Dedifferentiated amniotic fluid mesenchymal stem cell (primary cell): ENCODE data around the gene DSN1.

Experiments used
- DNase-seq: peaks from one replicate; pipeline ENCODE4 v3.0.0-alpha.2; 2016; ENCODE audit errors: extremely low spot score

DSN1 gene

GRCh38 chr20:36795691-36796090 is 22.1 kb upstream of the DSN1 start:
- no peak for DNase-seq

DNA sequence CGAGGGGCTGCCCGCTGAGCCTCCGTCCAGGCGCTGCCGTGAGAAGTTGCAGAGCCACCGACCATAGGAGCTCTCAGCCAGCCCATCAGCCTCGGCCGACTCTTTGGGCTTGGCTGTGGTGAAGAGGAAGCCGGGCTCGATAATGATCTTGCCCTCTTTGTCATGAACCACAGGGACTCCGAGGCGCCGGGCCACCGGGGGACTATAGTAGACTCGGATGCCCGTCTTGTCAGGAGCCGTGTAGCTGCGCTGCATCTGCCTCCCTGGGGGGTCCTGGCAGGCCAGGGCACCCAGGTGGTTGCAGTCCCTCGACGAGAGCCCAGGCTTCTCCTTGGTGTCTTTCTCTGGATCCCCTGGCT is 20.5 kb upstream of the DSN1 start:
- DNase-seq: no peak

DNA sequence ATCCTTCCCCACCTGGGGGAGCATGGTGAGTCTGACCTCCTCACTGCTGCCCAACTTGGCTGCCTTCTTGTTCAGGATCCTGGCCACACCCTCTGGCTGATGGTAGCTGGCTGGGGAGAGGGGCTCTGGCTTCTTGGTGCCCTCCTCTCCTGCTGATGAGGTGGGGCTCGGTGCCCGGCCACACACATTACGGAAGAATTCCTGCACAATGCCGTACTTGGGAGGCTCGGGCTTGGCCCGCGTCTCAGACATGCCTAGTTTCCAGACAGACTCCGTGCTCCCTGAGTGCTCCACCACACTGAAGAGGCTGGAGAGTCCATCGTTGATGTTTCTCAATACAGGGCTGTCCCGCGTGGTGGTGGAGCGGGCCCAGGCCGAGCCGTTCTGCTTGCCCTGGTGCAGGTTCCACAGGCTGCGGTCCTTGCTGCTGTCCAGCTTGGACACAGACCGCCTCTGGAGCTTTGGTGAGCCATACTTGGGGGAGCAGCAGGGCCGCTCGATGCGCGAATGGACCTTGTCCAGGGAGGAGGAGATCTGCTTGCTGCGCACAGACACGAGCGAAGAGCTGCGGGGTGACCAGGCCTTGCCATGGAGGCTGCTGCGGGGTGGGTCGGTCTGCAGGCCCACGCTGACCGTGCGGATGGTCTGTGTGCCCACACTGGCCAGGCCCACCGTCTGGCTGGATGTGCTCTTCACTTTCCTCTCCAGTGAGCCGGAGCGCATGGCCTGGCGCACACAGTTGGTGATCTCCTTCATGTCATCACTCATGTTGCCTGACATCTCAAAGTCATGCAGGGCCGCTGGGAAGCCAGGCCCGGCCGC is 19.9 kb upstream of the DSN1 start:
- no peak for DNase-seq

GRCh38 chr20:36792422-36792821 is 18.9 kb upstream of the DSN1 start:
- DNase-seq: no peak

GRCh38 chr20:36791862-36792261 is 18.3 kb upstream of the DSN1 start:
- DNase-seq: no peak

- DNase-seq: no peak
Measured at GRCh38 chr20:36786663-36787062, 13.1 kb upstream of the DSN1 start.

DNA sequence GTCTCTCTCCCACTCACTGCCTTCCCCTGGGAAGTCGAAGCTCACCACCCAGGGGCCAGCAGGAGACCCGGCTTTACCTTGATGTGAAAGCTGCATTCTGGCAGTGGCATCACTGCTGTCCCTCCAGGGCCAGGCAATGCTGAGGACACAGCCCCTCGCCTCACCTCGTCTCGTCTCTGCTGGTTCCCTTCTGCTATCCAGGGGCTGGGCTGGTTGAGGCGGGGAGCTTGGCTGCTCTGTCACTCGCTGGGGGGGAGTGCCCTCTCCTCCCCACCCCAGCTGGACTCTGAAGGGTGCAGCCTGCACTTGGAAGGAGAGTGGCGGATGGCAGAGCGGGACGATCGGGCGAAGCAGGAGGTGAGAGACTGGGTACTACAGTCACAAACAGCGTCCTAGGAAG is 12.7 kb upstream of the DSN1 start:
- no peak for DNase-seq

GRCh38 chr20:36785308-36785707 is 11.7 kb upstream of the DSN1 start:
- no peak for DNase-seq

GRCh38 chr20:36784900-36785299 is 11.3 kb upstream of the DSN1 start:
- DNase-seq: no peak

DNA sequence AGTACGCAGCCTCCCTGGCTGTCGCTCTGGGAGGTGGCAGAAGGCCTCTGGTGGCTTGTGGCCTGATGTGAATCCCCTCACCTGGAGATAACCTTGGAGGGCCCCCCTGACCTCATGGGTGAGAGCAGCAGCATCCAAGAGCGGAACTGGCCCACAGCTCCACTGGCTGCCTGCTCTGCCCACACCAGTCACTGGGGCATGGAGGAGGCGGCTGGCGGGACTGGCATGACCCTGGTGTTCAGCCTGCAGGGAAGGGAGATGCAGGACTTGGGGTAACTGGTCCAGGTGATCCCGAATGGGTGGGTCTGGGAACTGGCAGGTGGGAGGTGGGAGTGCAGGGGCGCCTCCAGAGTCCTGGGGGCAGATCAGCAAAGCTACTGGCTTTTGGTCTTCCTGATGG is 10.6 kb upstream of the DSN1 start:
- DNase-seq: no peak

DNA sequence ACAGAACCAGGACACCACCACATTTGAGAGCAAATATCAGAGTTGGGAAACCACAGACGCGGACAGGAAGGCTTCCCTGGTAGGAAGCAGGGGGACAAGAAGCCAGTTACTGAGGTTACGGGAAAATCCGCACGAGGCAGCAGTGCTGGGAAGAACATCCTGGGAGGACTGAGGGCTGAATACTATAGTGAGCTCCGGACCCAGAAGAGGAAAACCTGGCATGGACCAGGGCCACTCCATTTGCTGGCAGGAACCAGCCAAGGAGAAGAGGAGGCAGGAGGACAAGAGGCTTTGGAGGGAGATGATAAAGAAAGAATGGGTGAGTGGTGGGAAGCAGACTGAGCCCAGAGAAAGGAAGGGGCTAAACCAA is 6.1 kb upstream of the DSN1 start:
- DNase-seq: no peak

DNA sequence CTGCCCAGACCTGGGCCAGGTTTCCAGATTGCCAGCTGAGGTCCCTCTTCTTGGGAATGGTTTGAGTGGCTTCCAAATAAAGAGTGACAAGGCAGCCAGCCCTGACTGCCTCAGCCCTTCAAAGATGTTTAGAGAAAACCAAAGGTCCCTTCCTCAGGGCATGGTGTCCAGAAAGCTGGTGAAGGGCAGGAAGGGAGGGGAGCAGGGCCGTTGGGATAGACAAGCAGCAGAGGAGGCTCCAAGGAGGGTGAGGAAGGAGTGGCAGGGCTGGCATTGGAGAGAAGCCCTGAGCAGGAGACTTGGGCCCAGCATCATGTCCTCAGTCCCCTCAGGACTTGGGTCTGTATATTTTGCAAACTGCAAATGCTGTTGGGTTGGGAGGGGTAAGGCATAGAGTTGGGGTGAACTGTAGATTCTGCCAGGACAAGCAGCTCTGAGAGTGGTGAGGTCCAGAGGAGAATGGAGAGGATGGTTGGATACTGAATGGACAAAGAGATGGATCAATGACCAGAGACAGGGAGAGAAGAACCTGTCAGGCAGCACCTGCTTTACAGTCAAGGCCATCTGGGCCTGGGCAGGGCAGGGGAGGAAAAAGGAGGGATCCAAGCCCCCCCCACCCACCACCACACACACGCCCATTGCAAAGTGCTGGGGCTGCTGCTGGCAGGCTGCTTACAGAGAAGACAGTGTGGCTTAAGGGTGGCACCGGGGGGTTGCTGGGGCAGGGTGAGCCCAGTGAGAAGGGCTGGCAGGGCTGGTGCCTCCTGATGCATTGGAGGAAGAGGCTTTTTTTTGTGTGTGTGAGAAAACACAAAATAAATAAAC is 5.5 kb upstream of the DSN1 start:
- DNase-seq: no peak

DNA sequence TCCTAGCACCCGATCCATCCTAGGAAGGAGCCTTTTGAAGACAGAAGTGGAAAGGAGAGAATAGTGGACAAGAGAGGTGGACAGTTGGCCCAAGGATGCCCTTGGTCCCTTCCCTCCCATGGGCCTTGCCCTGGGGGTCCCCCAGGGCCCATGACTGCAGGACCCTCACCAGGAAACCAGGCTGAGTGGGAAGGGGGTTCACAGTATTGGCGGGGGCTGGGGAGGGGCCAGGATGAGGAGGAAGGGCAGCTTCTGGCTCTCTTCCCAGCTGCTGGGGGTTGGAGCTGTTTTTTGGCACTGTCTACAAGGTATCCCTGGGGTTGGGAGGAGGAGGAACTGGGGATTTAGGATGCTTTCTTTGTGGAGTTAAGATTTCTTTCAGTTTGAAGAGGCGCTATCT is 4.0 kb upstream of the DSN1 start:
- no peak for DNase-seq

DNA sequence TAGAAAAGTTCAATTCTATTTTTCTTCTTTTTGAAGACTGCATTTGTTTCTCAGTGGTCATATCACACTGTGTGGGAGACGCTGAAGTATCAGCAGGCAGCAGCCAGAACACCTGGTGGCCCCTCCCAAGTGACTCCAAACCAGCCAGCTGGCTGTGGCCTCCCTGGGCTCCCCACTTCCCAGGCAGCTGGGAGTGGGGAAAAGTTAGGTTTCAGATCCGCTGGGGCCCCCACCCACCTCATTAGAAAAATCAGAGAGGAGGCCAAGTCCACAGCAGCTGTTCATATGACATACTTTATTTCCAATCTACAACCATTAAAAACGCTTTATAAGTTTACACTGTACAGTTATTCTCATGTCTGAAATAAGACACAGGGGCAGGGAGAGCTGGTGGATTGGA is 3.6 kb upstream of the DSN1 start:
- no peak for DNase-seq

- DNase-seq: no peak
Measured at GRCh38 chr20:36775826-36776225, 2.3 kb upstream of the DSN1 start.

- no peak for DNase-seq
Measured at GRCh38 chr20:36775196-36775595, 1.6 kb upstream of the DSN1 start.

GRCh38 chr20:36773107-36773596 is 411 bp downstream of the DSN1 start:
- DNase-seq: no peak

GRCh38 chr20:36770680-36771079 is 2.9 kb downstream of the DSN1 start:
- DNase-seq: no peak

GRCh38 chr20:36768768-36769430 is 4.7 kb downstream of the DSN1 start:
- DNase-seq: peak; percentile 26

GRCh38 chr20:36761125-36761524 is 12.4 kb downstream of the DSN1 start:
- DNase-seq: no peak

DNA sequence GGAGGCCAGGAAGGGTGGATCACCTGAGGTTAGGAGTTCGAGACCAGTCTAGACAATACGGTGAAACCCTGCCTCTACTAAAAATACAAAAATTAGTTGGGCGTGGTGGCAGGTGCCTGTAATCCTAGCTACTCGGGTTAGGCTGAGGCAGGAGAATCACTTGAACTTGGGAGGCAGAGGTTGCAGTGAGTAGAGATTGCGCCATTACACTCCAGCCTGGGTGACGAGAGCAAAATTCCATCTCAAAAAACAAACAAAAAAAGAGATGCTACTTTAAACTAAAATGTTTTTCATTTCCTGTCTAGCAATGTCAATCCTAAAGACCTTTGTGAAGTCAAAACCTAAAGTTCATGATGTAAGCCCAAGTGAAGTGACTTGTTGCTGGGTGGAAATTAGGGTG is 12.9 kb downstream of the DSN1 start:
- DNase-seq: no peak

GRCh38 chr20:36758276-36758675 is 15.3 kb downstream of the DSN1 start:
- DNase-seq: no peak

- no peak for DNase-seq
Measured at GRCh38 chr20:36756496-36756895, 17.1 kb downstream of the DSN1 start.
